ENCODE measurements around the gene RASL11A.
"Not testable (repeated sequence)": the region's sequence is repeated elsewhere in the genome, so short reads cannot be mapped to it uniquely, and the experiment has no call there.

The RASL11A gene

DNA sequence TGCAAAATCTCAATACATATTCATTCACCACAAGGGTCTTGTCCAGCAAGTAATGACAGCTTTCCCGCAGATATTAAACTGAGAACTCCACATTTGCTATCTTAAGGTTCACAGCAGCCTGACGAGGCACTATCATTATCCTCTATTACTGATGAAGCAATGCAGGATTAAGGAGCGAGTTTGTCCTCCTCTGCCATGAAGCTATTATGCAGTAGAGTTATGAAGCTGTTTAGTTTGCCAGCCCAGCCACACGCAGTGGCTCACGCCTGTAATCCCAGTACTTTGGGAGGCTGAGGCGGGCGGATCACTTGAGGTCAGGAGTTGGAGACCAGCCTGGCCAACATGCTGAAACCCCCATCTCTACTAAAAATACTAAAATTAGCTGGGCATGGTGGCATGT, 29.8 kb downstream of the RASL11A start:
- not testable (repeated sequence) for DNase-seq (ENCODE audit: low read depth in 2 of 2)

DNA sequence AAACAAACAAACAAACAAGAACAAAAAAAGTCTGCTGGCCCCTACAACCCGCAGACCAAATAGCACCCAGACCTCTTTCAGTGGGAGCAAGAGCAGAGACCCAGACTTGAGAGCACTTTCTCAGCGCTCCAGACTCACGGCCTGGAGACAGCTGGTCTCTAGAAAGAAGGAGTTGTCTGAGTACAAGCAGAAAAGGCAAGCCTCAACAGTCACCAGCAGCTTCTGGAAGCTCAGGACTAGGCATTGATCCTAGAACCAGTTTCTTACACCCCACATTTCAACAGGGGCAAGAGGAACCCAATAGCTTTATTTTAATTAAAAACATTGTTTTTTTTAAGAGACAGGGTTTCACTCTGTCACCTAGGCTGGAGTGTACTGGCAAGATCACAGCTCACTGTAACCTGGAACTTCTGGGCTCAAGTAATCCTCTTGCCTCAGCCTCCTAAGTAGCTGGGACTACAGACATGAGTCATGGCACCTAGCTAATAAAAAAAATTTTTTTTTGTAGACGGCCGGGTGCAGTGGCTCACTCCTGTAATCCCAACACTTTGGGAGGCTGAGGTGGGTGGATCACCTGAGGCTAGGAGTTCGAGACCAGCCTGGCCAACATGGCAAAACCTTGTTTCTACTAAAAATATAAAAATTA, 30.4 kb downstream of the RASL11A start:
- DNase-seq (ENCODE audit: low read depth in 2 of 2), result no peak

DNA sequence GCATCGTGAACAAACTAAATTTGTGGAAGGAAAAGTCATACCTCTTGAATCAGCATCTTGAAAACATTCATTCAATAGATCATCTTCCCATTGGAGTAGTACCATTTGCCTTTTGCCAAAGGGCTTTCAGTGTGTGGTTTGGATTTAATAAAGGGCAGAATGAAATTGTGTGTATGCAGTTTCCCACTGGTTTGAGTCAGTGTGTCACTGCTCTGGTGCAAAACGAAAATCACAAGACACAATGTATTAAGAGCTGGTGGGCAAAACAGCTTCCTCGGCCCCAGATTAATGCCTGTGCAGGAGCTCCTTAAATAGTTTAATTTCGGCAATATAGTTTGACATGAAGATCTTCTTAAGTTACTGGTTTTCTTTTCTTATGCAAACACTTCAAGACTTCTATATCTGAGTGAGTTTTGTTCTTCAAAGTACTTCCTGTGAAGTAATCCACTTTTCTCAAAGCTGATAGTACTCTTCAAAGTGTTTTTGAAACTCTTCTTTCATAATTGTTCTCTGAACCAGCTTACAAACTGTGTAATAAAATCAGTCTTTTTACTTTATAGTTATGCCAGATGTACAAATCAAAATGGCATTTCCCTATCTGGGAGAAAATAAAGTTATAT, 32.1 kb downstream of the RASL11A start:
- no peak for DNase-seq (ENCODE audit: low read depth in 2 of 2)

DNA sequence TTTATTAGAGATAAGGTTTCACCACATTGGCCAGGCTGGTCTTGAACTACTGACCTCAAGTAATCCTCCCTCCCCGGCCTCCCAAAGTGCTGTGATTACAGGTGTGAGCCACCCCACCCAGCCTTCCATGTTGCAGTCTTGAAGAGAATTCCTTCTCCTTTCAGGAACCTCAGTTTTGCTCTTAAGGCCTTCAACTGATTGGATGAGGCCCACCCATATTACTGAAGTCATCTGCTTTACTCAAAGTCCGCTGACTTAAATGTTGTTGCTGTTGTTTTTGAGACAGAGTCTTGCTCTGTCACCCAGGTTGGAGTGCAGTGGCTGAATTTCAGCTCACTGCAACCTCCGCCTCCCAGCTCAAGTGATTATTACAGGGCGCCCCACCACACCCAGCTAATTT, 33.5 kb downstream of the RASL11A start:
- DNase-seq (ENCODE audit: low read depth in 2 of 2), result no peak

DNA sequence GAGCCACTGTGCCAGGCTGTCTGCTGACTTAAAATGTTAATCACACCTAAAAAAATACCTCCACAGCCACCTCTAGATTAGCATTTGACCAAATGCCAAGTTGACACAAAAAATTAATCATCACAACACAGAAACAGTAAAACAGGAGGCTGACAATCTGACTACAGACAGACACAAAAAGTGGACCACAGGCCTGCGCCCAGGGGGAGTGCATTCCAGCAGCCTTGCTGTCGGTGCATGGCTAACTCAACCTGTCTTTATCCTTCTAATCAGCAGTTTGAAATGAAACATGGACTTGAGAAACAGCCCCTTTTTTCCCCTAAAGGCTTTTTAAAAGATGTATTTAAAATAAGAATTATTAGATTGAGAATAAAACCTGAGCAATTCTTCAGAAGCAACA, 34.0 kb downstream of the RASL11A start:
- no peak for DNase-seq (ENCODE audit: low read depth in 2 of 2)

DNA sequence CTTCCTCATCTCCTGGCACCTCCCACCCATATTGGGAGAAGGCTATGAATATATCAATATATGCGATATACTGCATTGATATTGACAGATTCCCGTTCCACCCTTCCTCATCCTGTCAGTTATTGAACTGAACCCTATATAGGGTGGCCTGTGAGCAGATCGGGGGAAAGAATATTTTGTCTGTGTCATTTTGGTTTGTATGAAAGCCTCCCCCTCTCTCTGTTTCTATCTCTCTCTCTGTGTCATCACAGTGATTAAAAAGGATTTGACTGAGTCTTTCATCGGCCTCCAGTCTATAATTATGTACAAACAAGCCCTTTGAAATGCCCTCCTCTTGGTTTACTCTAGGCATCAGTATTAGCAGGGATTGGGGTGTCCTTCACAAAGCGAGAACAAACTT, 35.7 kb downstream of the RASL11A start:
- no peak for DNase-seq (ENCODE audit: low read depth in 2 of 2)

DNA sequence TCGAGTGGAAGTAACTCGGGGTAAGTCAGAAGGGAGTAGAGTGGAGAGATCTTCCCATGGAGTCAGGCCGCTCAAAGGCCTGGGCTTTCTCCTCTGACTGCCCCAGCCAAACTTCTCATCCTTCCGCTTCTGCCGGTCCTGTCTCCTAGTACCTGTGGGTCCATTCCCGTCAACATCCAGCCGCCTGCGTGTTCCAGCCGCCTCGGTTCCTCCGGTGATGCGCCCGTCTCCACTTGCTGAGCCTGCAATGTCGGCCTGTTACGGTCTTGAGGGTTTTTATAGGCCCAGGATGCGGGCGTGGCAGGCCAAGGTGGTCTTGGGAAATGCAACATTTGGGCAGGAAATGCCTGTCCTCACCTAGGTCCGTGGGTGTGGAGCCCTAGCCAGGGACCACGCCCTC, 38.3 kb downstream of the RASL11A start:
- DNase-seq (ENCODE audit: low read depth in 2 of 2), result no peak

DNA sequence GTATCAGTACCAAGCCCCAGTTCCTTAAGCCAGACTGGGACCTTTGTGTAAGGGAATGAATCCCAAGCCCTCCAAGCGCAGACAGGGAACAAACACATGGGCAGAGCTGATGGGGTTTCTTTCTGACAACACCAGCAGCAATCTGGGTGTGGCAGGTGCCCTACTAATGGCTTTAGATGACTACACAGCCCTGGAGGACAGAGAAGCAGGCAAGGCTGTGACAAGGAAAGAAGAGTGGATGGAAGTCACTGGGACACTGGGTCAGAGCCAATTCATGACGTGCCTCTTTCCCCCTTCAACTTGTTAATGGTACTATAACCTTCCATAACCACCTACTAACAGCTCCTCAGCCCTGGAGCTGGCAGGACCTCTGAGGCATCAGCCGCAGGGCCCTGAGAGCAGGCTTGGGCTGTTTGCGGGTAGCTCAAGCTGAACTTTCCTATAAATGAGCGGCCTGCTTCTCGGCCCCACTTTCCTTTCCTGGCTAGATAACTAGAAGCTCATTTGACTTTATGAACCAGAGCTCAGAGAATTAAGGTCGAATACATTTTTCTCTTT, 38.9 kb downstream of the RASL11A start:
- no peak for DNase-seq (ENCODE audit: low read depth in 2 of 2)

DNA sequence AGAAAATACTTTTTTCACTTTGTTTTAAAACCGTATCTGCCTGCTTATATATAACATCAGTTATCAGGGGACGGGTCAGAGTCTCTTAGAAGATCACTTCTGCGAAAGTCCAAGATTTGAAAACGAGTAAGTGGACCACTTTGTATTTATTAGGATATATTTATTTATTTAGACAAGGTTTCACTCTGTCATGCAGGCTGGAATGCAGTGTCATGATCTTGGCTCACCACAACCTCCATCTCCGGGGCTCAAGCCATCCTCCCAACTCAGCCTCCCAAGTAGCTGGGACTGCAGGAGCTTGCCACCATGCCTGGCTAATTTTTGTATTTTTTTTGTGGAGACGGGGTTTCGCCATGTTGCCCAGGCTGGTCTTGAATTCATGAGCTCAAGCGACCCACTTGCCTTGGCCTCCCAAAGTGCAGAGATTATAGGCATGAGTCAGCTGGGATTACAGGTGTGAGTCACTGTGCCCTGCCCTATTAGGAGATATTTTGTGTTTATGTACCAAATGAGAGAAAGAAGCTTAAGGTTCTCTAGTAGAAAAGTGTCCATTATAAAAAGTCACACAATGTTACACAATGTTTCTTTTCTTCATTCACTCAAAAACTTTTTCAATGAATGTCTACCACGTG, 39.5 kb downstream of the RASL11A start:
- no peak for DNase-seq (ENCODE audit: low read depth in 2 of 2)

DNA sequence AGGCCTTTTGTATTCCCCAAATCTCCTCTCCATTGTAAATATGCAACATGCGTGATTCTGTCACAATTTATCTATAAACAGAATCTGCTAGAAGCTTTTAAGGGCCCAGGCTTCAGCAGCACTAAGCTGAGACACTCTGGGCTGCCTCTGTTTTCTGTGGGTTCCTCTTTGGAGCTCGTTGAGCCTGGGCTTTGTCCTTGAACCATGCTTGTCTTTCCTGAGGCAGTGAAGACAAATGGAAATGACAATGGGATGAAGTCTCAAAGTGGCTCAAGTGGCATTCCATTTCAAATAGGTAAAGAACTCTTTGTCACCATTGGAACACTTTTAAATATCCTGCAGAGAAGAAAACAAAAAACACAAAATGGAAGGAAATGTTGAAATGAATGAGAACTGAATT, 40.3 kb downstream of the RASL11A start:
- DNase-seq (ENCODE audit: low read depth in 2 of 2), result no peak

DNA sequence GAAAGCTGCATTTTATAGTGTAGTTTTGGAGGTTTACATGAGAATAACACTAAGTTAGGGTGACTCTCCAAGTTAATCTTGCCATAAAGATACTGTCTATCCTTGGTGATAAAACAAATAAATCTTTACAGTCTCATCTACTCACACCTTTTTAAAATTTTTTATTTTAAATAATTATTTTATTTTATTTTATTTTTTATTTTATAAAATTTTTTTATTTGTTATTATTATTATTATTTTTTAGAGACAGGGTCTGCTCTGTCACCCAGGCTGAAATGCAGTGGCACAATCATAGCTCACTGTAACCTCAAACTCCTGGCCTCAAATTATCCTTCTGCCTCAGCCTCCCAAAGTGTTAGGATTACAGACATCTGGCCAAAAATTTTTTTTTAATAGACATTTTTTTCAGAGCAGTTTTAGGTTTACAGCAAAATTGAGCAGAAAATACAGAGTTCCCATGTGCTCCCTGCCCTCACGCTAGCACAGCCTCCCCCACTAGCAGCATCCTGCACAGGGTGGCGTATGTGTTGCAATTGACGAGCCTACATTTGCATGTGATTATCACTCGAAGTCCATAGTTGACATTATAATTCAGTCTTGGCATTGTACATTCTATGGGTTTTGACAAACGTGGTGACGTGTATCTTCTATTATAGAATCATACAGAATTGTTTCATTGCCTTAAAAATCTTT, 41.0 kb downstream of the RASL11A start:
- DNase-seq (ENCODE audit: low read depth in 2 of 2), result no peak

DNA sequence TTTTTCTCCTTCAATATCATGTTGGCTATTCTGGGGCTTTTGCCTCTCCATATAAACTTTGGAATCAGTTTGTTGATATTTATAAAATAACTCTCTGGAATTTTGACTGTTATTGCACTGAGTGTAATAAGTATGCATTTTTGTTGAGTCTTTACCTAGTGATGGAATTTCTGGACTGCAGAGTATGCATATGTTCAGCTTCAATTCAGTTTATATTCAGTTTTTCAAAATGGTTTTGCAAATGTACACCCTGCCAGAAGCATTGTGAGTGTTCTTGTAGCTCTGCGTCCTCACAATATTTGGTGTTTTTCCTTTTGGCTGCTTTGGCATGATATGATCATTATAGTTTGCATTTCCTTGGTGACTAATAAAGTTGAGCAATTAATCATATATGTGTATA, 43.1 kb downstream of the RASL11A start:
- DNase-seq (ENCODE audit: low read depth in 2 of 2), result no peak

DNA sequence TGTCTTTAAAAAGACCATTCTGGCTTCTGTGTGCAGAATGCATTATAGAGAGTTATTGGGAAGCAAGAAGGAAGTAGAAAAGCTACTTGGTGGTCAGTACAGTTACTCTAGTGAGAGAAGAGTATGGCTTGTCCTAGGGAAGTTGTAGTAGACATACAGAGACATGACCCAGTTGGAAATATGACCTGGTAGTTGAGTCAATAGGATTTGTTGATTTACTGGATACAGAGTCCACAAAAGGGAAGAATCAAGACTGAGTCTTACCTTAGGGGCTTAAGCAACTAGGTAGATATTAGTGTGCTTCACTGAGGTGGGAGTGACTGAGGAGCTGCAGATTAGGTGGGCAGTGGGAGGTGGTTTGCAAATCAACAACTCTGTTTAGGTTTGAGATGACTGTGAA, 48.8 kb downstream of the RASL11A start:
- no peak for DNase-seq (ENCODE audit: low read depth in 2 of 2)

DNA sequence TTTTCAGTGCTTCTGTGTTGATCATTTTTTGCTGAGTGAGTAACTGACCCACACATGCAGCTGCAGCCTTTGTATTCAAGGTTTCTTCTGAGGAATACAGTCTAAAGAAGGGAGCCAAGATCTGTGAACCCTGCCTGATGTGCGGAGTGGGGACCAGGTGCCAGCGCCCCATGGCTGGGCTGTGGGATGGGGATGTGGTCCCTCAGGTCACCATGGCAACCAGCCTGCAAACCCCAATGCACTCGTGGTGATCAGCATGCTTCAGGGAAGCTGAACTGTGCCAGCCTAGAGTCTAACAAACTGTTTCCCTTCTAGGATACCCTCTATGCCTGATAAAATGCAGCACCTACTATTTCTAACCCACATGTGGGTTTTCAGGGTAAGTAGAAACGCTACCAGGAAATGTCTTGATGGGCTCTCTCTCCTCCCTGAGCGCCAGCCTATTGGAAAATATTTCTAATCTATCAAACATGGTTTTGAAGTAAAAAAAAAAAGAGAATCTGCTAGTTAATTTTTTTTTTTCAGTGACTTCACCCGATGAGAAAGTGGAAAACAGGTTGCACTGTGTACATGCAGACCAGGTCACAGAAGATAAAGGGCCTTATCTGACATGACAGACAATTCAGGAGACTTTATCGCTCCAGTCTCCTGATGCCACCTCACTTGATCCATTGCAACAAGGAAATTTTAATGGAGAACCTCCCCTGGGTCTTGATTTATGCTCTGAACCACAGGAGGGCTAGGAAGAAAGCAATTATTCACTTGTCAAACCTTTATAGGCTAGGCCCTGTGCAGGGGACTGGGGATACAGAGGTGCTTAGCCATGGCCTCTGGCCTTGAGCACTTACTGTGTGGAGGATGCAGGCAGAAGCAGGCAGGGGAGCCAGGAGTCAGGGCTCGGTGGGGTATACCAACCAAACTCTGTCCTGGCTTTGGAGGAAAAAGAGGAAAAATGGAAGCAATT, 51.1 kb downstream of the RASL11A start:
- no peak for DNase-seq (ENCODE audit: low read depth in 2 of 2)

DNA sequence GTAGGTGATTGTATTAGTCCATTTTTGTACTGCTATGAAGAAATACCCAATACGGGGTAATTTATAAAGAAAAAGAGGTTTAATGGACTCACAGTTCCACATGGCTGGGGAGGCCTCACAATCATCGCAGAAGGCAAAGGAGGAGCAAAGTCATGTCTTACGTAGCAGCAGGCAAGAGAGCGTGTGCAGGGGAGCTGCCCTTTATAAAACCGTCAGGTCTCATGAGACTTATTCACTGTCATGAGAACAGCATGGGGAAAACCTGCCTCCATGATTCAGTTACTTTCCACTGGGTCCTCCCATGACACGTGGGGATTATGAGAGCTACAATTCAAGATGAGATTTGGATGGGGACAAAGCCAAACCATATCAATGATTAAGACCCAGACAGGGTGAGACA, 51.8 kb downstream of the RASL11A start:
- DNase-seq (ENCODE audit: low read depth in 2 of 2), result not testable (repeated sequence)

Data from stimulated activated CD8-positive, alpha-beta memory T cell treated with anti-CD3 and anti-CD28 coated beads, Interleukin-2, amount 100 ng/mL, for 1 hour (primary cell).